Right cardiac atrium (tissue), 5 donors: ENCODE data around the gene DRGX. TPM values are rescaled to one million over a fixed set of nuclear protein-coding genes. Genes with fewer than 3 reads are reported as not detected.

Experiments used
- ATAC-seq, 2 donors: fragments of 200-7000 bp; cut with Tn5 transposase; one replicate each; pipeline versions ENCODE4 v1.8.0 to v1.9.1; 2020; ENCODE audit warnings: moderate library complexity in 2 of 2, mild to moderate bottlenecking in 1 of 2
- DNase-seq, 3 donors: peaks; one replicate each; pipeline ENCODE4 v3.0.0-alpha.2; 2020
- H3K27ac ChIP-seq: one replicate; pipeline ENCODE4 v1.5.1; 2013; ENCODE audit warnings: mild to moderate bottlenecking, low read length, control low read depth, moderate library complexity
- H3K27me3 ChIP-seq: one replicate; pipeline ENCODE4 v1.6.1; 2013; ENCODE audit not compliant: control insufficient read depth, insufficient read depth
- H3K4me1 ChIP-seq: one replicate; pipeline ENCODE4 v1.6.1; 2013; ENCODE audit warnings: low read length; ENCODE audit not compliant: control insufficient read depth, insufficient read depth
- H3K4me3 ChIP-seq: one replicate; pipeline ENCODE4 v1.5.1; 2013; ENCODE audit warnings: low read length, control low read depth
- H3K9me3 ChIP-seq: one replicate; pipeline ENCODE4 v1.6.1; 2013; ENCODE audit warnings: low read length; ENCODE audit not compliant: control insufficient read depth
- whole genome bisulfite sequencing: extraction: QIAGEN DNeasy Blood & Tissue Kit; methylation state at CpG from one replicate; pipeline ENCODE4 v1.1.7; 2013; 5-methylcytosine and 5-hydroxymethylcytosine counted together
- intact Hi-C, 4 donors: fragments of 100-400 bp; cut with DNase I; formaldehyde crosslinking; loops; one replicate each; pipeline versions ENCODE4 v1.11.0 to v1.14.0; 2022 to 2023
- polyA plus RNA-seq: library from polyadenylated mRNA; stranded (reverse); fragments of 200-250 nt; gene quantifications from one replicate; pipeline ENCODE4 v1.2.3, GENCODE V29; 2013
- total RNA-seq, 4 donors: library from RNA; stranded (reverse); fragmentation: NEBNext Ultra II Directional; extraction: Animal tissue kit (Norgen Biotek cat#: 25700); gene quantifications; one replicate each; pipeline ENCODE4 v1.2.1, GENCODE V29; 2021
- donor health status: healthy with polysubstance abuse.
- donor health status: DM: no; HTN: yes; CAD: no.
- donor health status: DM: no; HTN: no; CAD: no.
- donor health status: DM: no; HTN: yes; CAD: no; lungs with severe emphysema.
- donor health status: DM: yes; HTN: yes; CAD: no.

Gene DRGX
- total and polyA plus RNA-seq, 5 donors: not detected

- H3K4me1 ChIP-seq: peaks cover 5% of the 10 kb centered on the region
- DNase-seq (no peak), ATAC-seq (no peak)
- intact Hi-C loops: no loop called here
- no peak overlapping the region for H3K27ac ChIP-seq
- H3K9me3 ChIP-seq: no peaks in the 10 kb centered on the region
- WGBS: 34% methylated on average over 4 of the region's 4 CpGs
- peaks cover 4% of the 10 kb centered on the region for H3K27me3 ChIP-seq
- no peak overlapping the region for H3K4me3 ChIP-seq
These were observed 2.1 kb downstream of the DRGX start for GRCh38 chr10:49393757-49394156.

GRCh38 chr10:49393301-49393700 lies 2.6 kb downstream of the DRGX start:
- H3K27me3 ChIP-seq: peaks cover 4% of the 10 kb centered on the region
- H3K27ac ChIP-seq: no peak overlapping the region
- no peaks in the 10 kb centered on the region for H3K9me3 ChIP-seq
- H3K4me1 ChIP-seq: peaks cover 5% of the 10 kb centered on the region
- ATAC-seq (no peak), DNase-seq (no peak)
- intact Hi-C loops: no loop called here
- WGBS: 92% methylated on average over 1 of the region's 1 CpG
- H3K4me3 ChIP-seq: no peak overlapping the region

- intact Hi-C loops: no loop called here
- peaks cover 4% of the 10 kb centered on the region for H3K27me3 ChIP-seq
- DNase-seq (no peak), ATAC-seq (no peak)
- H3K4me3 ChIP-seq: no peak overlapping the region
- no peak overlapping the region for H3K27ac ChIP-seq
- no peaks in the 10 kb centered on the region for H3K9me3 ChIP-seq
- no peaks in the 10 kb centered on the region for H3K4me1 ChIP-seq
- WGBS: 88% methylated on average over 15 of the region's 15 CpGs
These were observed 6.4 kb downstream of the DRGX start for GRCh38 chr10:49389361-49389933.

- ATAC-seq (no peak), DNase-seq (no peak)
- H3K27me3 ChIP-seq: peaks cover 4% of the 10 kb centered on the region
- H3K9me3 ChIP-seq: no peaks in the 10 kb centered on the region
- H3K4me1 ChIP-seq: no peaks in the 10 kb centered on the region
- intact Hi-C loops: no loop called here
- no peak overlapping the region for H3K27ac ChIP-seq
- H3K4me3 ChIP-seq: no peak overlapping the region
These were observed 7.7 kb downstream of the DRGX start for GRCh38 chr10:49388161-49388560.

GRCh38 chr10:49387071-49387470 lies 8.8 kb downstream of the DRGX start:
- Histone ChIP-seq H3K4me3 (no peak overlapping the region), H3K27me3 (peaks cover 3% of the 10 kb centered on the region), H3K27ac (no peak overlapping the region), H3K4me1 (no peaks in the 10 kb centered on the region), H3K9me3 (no peaks in the 10 kb centered on the region)
- 86% methylated on average over 8 of the region's 8 CpGs for WGBS
- DNase-seq (no peak), ATAC-seq (no peak)
- intact Hi-C loops: no loop called here

GRCh38 chr10:49385939-49386922 lies 9.7 kb downstream of the DRGX start:
- Histone ChIP-seq H3K27me3 (no peaks in the 10 kb centered on the region), H3K9me3 (no peaks in the 10 kb centered on the region), H3K4me3 (no peak overlapping the region), H3K27ac (no peak overlapping the region), H3K4me1 (no peaks in the 10 kb centered on the region)
- WGBS: 68% methylated on average over 22 of the region's 22 CpGs
- intact Hi-C loops: no loop called here
- DNase-seq (no peak), ATAC-seq (no peak)

- H3K27me3 ChIP-seq: no peaks in the 10 kb centered on the region
- ATAC-seq: no peak
- H3K4me3 ChIP-seq: no peak overlapping the region
- 63% methylated on average over 16 of the region's 16 CpGs for WGBS
- no peak for DNase-seq
- intact Hi-C loops: no loop called here
- H3K4me1 ChIP-seq: no peaks in the 10 kb centered on the region
- H3K9me3 ChIP-seq: no peaks in the 10 kb centered on the region
- no peak overlapping the region for H3K27ac ChIP-seq
These were observed 11.5 kb downstream of the DRGX start for GRCh38 chr10:49384268-49384953.

GRCh38 chr10:49383853-49384252 lies 12.0 kb downstream of the DRGX start:
- H3K9me3 ChIP-seq: no peaks in the 10 kb centered on the region
- no peak overlapping the region for H3K27ac ChIP-seq
- H3K4me3 ChIP-seq: no peak overlapping the region
- ATAC-seq (no peak), DNase-seq (no peak)
- H3K27me3 ChIP-seq: no peaks in the 10 kb centered on the region
- intact Hi-C loops: no loop called here
- WGBS: 83% methylated on average over 4 of the region's 4 CpGs
- no peaks in the 10 kb centered on the region for H3K4me1 ChIP-seq

- ATAC-seq: no peak
- 85% methylated on average over 5 of the region's 5 CpGs for WGBS
- no peak overlapping the region for H3K4me3 ChIP-seq
- DNase-seq: no peak
- H3K9me3 ChIP-seq: no peaks in the 10 kb centered on the region
- H3K4me1 ChIP-seq: no peaks in the 10 kb centered on the region
- H3K27me3 ChIP-seq: no peaks in the 10 kb centered on the region
- no peak overlapping the region for H3K27ac ChIP-seq
- intact Hi-C loops: no loop called here
These were observed 13.1 kb downstream of the DRGX start for GRCh38 chr10:49382826-49383225.

GRCh38 chr10:49382226-49382625 lies 13.7 kb downstream of the DRGX start:
- 81% methylated on average over 3 of the region's 3 CpGs for WGBS

More at GRCh38 chr10:49382226-49382625, 13.7 kb downstream of the DRGX start:
- H3K4me3 ChIP-seq: no peak overlapping the region
- H3K9me3 ChIP-seq: no peaks in the 10 kb centered on the region
- H3K27me3 ChIP-seq: no peaks in the 10 kb centered on the region
- H3K4me1 ChIP-seq: no peaks in the 10 kb centered on the region
- intact Hi-C loops: no loop called here
- DNase-seq (no peak), ATAC-seq (no peak)
- no peak overlapping the region for H3K27ac ChIP-seq
